Keratinocyte (primary cell): ENCODE measurements around the gene APOD. TPM values are rescaled to one million over a fixed set of nuclear protein-coding genes. Genes with fewer than 3 reads are reported as not detected.

Source experiments
- DNase-seq: peaks from one replicate; pipeline ENCODE4 v3.0.0-alpha.2; 2011; ENCODE audit warnings: low read depth, missing footprints, low spot score
- FAIRE-seq: peaks from 2 replicates; lab custom pipeline; 2011; peaks lifted over from hg19 to GRCh38; lab: Jason Lieb, UNC
- H2AFZ ChIP-seq: 2 replicates; pipeline ENCODE4 v1.6.0; 2012; ENCODE audit warnings: low read length, control low read depth, inconsistent platforms; ENCODE audit not compliant: control insufficient read depth
- H3K27ac ChIP-seq: 2 replicates; pipeline ENCODE4 v1.5.1; 2011; ENCODE audit warnings: low read length; ENCODE audit not compliant: control insufficient read depth, insufficient read depth
- H3K27me3 ChIP-seq: 3 replicates; pipeline ENCODE4 v1.6.0; 2011; ENCODE audit warnings: low read length; ENCODE audit not compliant: control insufficient read depth, insufficient read depth; ENCODE audit errors: extremely low read depth
- H3K36me3 ChIP-seq, 2 experiments: 2 replicates in 1 of 2; 3 replicates in 1 of 2; pipeline ENCODE4 v1.5.1; 2011; ENCODE audit warnings: low read length in 2 of 2, mild to moderate bottlenecking in 1 of 2; ENCODE audit not compliant: control insufficient read depth in 2 of 2, insufficient read depth in 2 of 2; ENCODE audit errors: extremely low read depth in 1 of 2
- H3K4me1 ChIP-seq: 3 replicates; pipeline ENCODE4 v1.5.1; 2011; ENCODE audit warnings: low read length; ENCODE audit not compliant: control insufficient read depth, insufficient read depth; ENCODE audit errors: extremely low read depth
- H3K4me2 ChIP-seq: 3 replicates; pipeline ENCODE4 v1.6.0; 2011; ENCODE audit warnings: low read depth, low read length; ENCODE audit not compliant: control insufficient read depth, insufficient read depth; ENCODE audit errors: extremely low read depth
- H3K4me3 ChIP-seq, 3 experiments: fragments of 200-600 bp in 1 of 3; sonication (generic) in 1 of 3; 2 replicates in 2 of 3; 3 replicates in 1 of 3; pipeline ENCODE4 v1.5.1; 2011 to 2016; ENCODE audit warnings: low read length in 3 of 3, mild to moderate bottlenecking in 3 of 3, control low read depth in 2 of 3, inconsistent platforms in 1 of 3, low read depth in 1 of 3, mixed read lengths in 1 of 3, mixed run types in 1 of 3, moderate library complexity in 1 of 3; ENCODE audit not compliant: control insufficient read depth in 2 of 3, insufficient read depth in 2 of 3; ENCODE audit errors: extremely low read depth in 1 of 3
- H3K79me2 ChIP-seq: 2 replicates; pipeline ENCODE4 v1.6.0; 2012; ENCODE audit warnings: low read length; ENCODE audit not compliant: control insufficient read depth, insufficient read depth
- H3K9ac ChIP-seq: 3 replicates; pipeline ENCODE4 v1.6.0; 2011; ENCODE audit warnings: low read length; ENCODE audit not compliant: control insufficient read depth, insufficient read depth; ENCODE audit errors: extremely low read depth
- H3K9me1 ChIP-seq: 3 replicates; pipeline ENCODE4 v1.6.0; 2011; ENCODE audit warnings: low read length; ENCODE audit not compliant: control insufficient read depth, insufficient read depth; ENCODE audit errors: extremely low read depth
- H3K9me3 ChIP-seq: 2 replicates; pipeline ENCODE4 v1.5.1; 2012; ENCODE audit warnings: low read depth, low read length; ENCODE audit not compliant: control insufficient read depth
- H4K20me1 ChIP-seq: 3 replicates; pipeline ENCODE4 v1.6.0; 2011; ENCODE audit warnings: low read length; ENCODE audit not compliant: control insufficient read depth, insufficient read depth; ENCODE audit errors: extremely low read depth
- EZH2 ChIP-seq: IDR thresholded peaks from one replicate; pipeline ENCODE4 v1.6.1; 2012; ENCODE audit warnings: inconsistent platforms, mild to moderate bottlenecking, low read length, moderate library complexity
- dilution Hi-C: fragments of 300-500 bp; cut with MboI; formaldehyde crosslinking; loops from one replicate; pipeline ENCODE4 v1.7.0; 2020; ENCODE audit warnings: low sequenced_read_pairs; ENCODE audit not compliant: extremely low pct_ligation_motif_present
- polyA plus RNA-seq, 5 experiments: library from polyadenylated mRNA; depleted of rRNA in 3 of 5; stranded (reverse) in 3 of 5; stranded (forward) in 1 of 5; unstranded in 1 of 5; fragments of >200 nt; gene quantifications; 1 replicate in 1 of 5; 2 replicates in 3 of 5; 3 replicates in 1 of 5; pipeline versions ENCODE4 v1.2.1 to v1.2.3, GENCODE V29; 2011 to 2012; ENCODE audit warnings: missing spikeins in 2 of 5, low read depth in 1 of 5, low replicate concordance in 1 of 5
- TF ChIP-seq, protein P1 (sequence below), 3 experiments: IDR thresholded peaks in 1 of 3; conservative IDR thresholded peaks in 1 of 3; optimal IDR thresholded peaks in 1 of 3; 2 replicates in 2 of 3; 3 replicates in 1 of 3; pipeline versions ENCODE3 to v1.5.1; 2011; ENCODE audit warnings: low read length in 3 of 3, mild to moderate bottlenecking in 3 of 3, moderate library complexity in 2 of 3, control low read depth in 1 of 3, inconsistent platforms in 1 of 3; ENCODE audit not compliant: insufficient read depth in 2 of 3; ENCODE audit errors: extremely low read depth in 1 of 3

APOD gene
- polyA plus RNA-seq, 1 donor (not counting 4 experiments of a cell fraction or from before 2014, with no cell fraction given), result not detected

DNA sequence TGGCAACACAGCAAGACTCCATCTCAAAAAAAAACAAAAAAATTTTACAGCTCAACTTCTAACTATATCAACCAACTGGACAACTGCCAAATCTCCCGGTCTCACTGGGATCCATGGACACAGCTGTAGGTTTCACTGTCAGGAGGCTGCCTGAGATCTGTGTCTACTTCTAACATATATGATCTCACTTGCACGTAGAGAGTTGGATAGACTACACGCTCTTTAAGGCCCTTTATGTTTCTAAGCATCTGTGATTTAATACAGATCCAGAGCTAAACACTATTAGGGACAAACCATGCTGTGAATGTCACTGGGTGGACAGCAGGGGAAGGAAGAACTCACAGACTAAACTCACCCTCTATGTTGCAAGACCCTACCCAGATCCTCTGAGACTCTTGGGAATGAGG is 13.0 kb upstream of the APOD start:
- Histone ChIP-seq H3K4me3 (no peak overlapping the region), H3K9me1 (no peaks in the 10 kb centered on the region), H3K9ac (no peak overlapping the region), H3K79me2 (no peaks in the 10 kb centered on the region), H4K20me1 (no peaks in the 10 kb centered on the region), H3K4me2 (no peak overlapping the region), H2AFZ (no peak overlapping the region), H3K4me1 (no peaks in the 10 kb centered on the region), H3K36me3 (no peaks in the 10 kb centered on the region), H3K9me3 (no peaks in the 10 kb centered on the region), H3K27ac (no peak overlapping the region), H3K27me3 (no peaks in the 10 kb centered on the region)
- dilution Hi-C loops, result no loop called here
- TF ChIP-seq EZH2, result no peak
- TF ChIP-seq, protein P1, sequence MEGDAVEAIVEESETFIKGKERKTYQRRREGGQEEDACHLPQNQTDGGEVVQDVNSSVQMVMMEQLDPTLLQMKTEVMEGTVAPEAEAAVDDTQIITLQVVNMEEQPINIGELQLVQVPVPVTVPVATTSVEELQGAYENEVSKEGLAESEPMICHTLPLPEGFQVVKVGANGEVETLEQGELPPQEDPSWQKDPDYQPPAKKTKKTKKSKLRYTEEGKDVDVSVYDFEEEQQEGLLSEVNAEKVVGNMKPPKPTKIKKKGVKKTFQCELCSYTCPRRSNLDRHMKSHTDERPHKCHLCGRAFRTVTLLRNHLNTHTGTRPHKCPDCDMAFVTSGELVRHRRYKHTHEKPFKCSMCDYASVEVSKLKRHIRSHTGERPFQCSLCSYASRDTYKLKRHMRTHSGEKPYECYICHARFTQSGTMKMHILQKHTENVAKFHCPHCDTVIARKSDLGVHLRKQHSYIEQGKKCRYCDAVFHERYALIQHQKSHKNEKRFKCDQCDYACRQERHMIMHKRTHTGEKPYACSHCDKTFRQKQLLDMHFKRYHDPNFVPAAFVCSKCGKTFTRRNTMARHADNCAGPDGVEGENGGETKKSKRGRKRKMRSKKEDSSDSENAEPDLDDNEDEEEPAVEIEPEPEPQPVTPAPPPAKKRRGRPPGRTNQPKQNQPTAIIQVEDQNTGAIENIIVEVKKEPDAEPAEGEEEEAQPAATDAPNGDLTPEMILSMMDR (optimal IDR thresholded peaks at IDR 0.05 in 1 of 3, IDR thresholded peaks at IDR 0.05 in 1 of 3, conservative IDR thresholded peaks at IDR 0.05 in 1 of 3; ENCODE audit: extremely low read depth in 1 of 3, insufficient read depth in 2 of 3, low read length in 3 of 3), result no peak
- no peak for FAIRE-seq
- DNase-seq, result no peak

DNA sequence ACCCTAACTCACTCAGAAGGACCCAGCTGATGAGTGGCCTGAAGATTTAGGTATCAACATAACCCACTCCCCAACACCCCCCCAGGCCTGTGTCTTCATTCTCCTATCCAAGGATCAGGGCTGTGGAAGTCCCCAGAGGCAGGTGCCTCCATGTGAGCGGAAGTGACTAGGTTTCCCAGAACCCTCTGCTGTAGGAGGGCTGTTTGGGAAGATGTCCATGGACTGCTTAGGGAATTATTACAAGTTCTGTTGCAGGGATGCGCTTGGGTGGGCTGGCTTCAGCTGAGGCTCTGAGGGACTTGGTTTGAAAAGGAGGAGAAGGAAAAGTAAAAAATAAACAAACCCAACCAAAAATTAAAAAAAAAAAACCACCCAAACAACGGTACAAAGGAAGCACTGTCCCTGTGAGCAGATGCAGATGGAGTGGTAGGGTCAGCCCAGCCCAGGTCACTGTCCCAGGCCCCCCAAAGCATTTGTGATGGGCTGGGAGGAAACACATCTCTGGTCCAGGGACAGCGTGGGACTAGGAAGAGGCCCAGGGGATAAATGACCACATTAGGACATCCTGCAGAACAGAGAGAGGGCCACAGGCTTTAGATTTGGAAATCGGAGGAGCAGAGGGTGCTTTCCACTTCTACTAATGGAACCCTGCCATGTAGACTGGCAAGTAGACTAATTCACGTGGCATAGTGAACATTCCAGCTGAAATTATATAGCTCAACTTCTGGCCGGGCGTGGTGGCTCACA is 12.2 kb upstream of the APOD start:
- dilution Hi-C loops, result no loop called here

More for the DNA sequence above, 12.2 kb upstream of the APOD start:
- Histone ChIP-seq H3K36me3 (no peaks in the 10 kb centered on the region), H3K9me3 (no peaks in the 10 kb centered on the region), H3K27ac (no peak overlapping the region), H3K27me3 (no peaks in the 10 kb centered on the region), H4K20me1 (no peaks in the 10 kb centered on the region), H3K9ac (no peak overlapping the region), H3K79me2 (no peaks in the 10 kb centered on the region), H3K4me2 (no peak overlapping the region), H3K4me3 (no peak overlapping the region), H3K4me1 (no peaks in the 10 kb centered on the region), H2AFZ (no peak overlapping the region), H3K9me1 (no peaks in the 10 kb centered on the region)
- DNase-seq (no peak), FAIRE-seq (no peak)
- TF ChIP-seq, protein P1 (optimal IDR thresholded peaks at IDR 0.05 in 1 of 3, IDR thresholded peaks at IDR 0.05 in 1 of 3, conservative IDR thresholded peaks at IDR 0.05 in 1 of 3; ENCODE audit: extremely low read depth in 1 of 3, insufficient read depth in 2 of 3, low read length in 3 of 3), result no peak
- no peak for TF ChIP-seq EZH2
